Measurements from ENCODE around the gene LRRC72.

Gene LRRC72

DNA sequence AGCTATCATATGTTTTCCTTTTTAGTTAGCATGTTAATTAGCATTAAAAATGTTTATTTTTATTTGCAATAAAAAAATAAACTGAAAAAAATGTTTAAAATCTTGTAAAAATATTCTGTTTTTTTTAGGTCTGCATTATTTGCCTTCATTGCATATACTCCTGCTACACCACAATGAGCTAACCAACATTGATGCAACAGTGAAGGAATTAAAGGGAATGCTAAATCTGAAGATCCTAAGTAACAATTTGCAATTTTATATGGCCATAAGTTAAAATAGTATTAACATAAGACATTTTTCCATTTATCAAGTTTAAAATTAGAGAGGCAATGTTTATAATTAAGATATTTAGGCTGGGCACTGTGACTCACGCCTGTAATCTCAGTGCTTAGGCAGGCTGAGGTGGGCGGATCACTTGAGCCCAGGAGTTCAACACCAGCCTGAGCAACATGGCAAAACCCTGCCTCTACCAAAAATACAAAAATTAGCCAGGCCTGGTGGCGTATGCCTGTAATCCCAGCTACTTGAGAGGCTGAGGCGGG lies 32.2 kb downstream of the LRRC72 start:
- TF ChIP-seq CTCF (IDR thresholded peaks at IDR 0.05; ENCODE audit: control insufficient read depth, extremely low read depth, insufficient read depth): no peak
- DNase-seq (ENCODE audit: low read depth): no peak
- H3K4me3 ChIP-seq (ENCODE audit: low read depth, low read length): no peak overlapping the region

GRCh38 chr7:16559497-16560179 lies 33.0 kb downstream of the LRRC72 start:
- DNase-seq (ENCODE audit: low read depth): no peak
- H3K4me3 ChIP-seq (ENCODE audit: low read depth, low read length): no peak overlapping the region
- TF ChIP-seq CTCF (IDR thresholded peaks at IDR 0.05; ENCODE audit: control insufficient read depth, extremely low read depth, insufficient read depth): no peak

DNA sequence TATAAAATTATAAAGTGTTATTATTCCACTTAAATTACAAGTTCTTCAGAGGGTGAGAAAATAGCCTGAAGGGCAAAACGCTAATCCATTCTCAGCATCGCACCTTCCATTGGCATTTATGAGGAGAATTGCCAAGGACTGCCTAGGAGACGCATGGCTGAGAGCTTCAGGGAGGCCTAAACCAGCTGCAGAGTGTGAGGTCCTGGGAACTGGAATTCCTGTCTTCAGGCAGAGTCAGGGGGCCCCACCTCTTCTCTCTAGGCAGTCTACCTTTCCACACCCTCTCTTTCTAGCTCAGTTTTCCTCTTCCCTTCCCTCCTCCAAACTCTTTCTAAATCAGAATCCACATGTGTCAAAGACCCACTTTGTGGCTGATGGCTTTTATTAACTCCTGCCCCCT lies 35.3 kb downstream of the LRRC72 start:
- H3K4me3 ChIP-seq (ENCODE audit: low read depth, low read length): no peak overlapping the region
- DNase-seq (ENCODE audit: low read depth): no peak
- no peak for TF ChIP-seq CTCF (IDR thresholded peaks at IDR 0.05; ENCODE audit: control insufficient read depth, extremely low read depth, insufficient read depth)

DNA sequence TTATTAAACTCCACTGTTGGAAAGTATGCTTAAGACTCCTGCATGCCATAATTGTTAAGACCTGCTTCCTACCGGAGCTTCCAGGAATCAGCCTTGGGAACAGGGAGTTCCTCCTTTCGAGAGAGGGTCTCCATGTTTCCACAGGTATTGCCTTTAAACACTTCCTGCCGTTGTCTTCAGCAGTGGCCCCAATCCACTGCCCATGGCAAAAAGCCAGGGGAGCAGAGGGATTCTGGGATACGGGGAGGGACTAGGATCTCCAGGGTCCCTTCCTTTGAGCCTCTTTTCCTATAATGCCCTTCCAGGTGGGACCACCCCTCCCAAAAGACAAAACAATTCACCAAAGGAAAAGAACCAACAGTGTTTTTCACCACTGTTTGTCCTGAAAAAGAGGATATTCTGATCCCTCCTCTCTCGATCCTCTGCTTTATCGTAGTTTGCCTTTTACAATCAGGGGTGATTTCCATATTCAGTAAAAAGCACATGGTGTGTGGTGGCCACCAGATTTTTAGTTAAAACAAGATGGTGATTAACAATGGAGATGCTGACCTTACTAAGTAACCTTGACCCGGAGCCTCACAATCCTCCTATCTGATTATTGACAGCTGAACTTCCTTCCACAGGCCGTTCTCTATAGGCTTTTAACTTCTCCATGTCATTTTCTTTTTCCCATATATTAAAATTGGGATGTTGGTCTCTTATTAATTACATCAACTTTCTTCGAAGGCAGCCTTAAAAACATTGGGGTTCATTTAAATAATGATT lies 36.0 kb downstream of the LRRC72 start:
- no peak overlapping the region for H3K4me3 ChIP-seq (ENCODE audit: low read depth, low read length)
- TF ChIP-seq CTCF (IDR thresholded peaks at IDR 0.05; ENCODE audit: control insufficient read depth, extremely low read depth, insufficient read depth): no peak

DNA sequence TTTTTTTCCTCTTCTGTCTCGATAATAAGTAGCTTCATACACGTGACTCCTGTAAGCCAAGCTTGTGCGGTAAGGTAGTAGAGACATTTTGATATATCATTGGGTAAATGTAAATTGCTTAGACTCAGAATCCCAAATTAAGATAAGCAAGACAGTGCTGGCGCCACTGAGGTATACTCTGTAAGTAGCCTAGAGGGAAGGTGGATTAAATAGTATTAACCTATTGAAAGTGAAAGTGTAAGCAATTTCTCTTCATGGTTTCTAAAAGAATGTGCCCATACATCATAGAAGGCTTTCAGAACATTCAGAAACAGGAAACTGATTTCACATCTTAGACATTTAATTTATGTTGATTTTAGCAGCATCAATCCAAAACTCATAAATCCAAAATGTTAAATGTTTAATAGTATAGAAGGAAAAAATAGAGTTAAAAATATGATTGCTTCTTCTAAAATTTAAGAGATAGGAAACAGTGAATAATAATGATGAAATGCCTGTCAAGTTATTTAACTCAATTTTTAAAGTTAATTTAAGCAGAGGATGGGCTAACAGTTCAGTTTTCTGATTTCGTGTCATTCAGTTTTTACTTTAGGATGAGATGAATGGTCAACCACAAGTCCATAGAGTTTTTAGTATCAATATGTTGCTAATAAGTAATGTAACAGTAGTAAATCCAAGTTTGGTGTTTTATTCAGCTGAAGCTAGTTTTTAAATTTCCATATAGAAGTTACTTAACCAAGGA lies 36.8 kb downstream of the LRRC72 start:
- TF ChIP-seq CTCF (IDR thresholded peaks at IDR 0.05; ENCODE audit: control insufficient read depth, extremely low read depth, insufficient read depth): no peak
- DNase-seq (ENCODE audit: low read depth): no peak
- H3K4me3 ChIP-seq (ENCODE audit: low read depth, low read length): no peak overlapping the region

More for the DNA sequence above, 36.0 kb downstream of the LRRC72 start:
- DNase-seq (ENCODE audit: low read depth): no peak

- DNase-seq (ENCODE audit: low read depth): no peak
- H3K4me3 ChIP-seq (ENCODE audit: low read depth, low read length): no peak overlapping the region
- TF ChIP-seq CTCF (IDR thresholded peaks at IDR 0.05; ENCODE audit: control insufficient read depth, extremely low read depth, insufficient read depth): no peak
These were observed 37.4 kb downstream of the LRRC72 start for GRCh38 chr7:16564023-16564380.
